Astrocyte of the spinal cord (primary cell): Measurements from ENCODE around the gene KLHL36.

Source experiments
- DNase-seq: peaks from one replicate; pipeline ENCODE4 v3.0.0; 2011; ENCODE audit warnings: low read depth, low spot score
- H3K4me3 ChIP-seq: 2 replicates; pipeline ENCODE4 v1.5.1; 2011; ENCODE audit warnings: low read depth, mild to moderate bottlenecking, low read length, moderate library complexity
- in situ Hi-C: cut with HindIII; loops from 2 replicates; pipeline ENCODE4 v1.10.0; 2017; ENCODE audit warnings: low sequenced_read_pairs
- TF ChIP-seq, protein P1 (sequence below): IDR thresholded peaks from 2 replicates; pipeline ENCODE4 v1.5.1; 2012; ENCODE audit warnings: low read depth, mild to moderate bottlenecking, low read length, inconsistent platforms

Gene KLHL36

GRCh38 chr16:84647828-84648594 is at the start of gene KLHL36:
Gene KLHL36, plus strand, starts transcription at chr16:84648511. Its CDS starts 2,357 bp downstream, at chr16:84650868.
- in situ Hi-C loops, result no loop called here
- no peak for DNase-seq
- peak within 1 kb of the TSS; percentile 61 for H3K4me3 ChIP-seq
- TF ChIP-seq, protein P1, sequence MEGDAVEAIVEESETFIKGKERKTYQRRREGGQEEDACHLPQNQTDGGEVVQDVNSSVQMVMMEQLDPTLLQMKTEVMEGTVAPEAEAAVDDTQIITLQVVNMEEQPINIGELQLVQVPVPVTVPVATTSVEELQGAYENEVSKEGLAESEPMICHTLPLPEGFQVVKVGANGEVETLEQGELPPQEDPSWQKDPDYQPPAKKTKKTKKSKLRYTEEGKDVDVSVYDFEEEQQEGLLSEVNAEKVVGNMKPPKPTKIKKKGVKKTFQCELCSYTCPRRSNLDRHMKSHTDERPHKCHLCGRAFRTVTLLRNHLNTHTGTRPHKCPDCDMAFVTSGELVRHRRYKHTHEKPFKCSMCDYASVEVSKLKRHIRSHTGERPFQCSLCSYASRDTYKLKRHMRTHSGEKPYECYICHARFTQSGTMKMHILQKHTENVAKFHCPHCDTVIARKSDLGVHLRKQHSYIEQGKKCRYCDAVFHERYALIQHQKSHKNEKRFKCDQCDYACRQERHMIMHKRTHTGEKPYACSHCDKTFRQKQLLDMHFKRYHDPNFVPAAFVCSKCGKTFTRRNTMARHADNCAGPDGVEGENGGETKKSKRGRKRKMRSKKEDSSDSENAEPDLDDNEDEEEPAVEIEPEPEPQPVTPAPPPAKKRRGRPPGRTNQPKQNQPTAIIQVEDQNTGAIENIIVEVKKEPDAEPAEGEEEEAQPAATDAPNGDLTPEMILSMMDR, result peak; percentile 3

- peak overlapping the region; percentile 1 for H3K4me3 ChIP-seq
- in situ Hi-C loops, result no loop called here
- DNase-seq, result peak; percentile 91
Observed at GRCh38 chr16:84599521-84600202, 48.6 kb upstream of the KLHL36 start.

DNA sequence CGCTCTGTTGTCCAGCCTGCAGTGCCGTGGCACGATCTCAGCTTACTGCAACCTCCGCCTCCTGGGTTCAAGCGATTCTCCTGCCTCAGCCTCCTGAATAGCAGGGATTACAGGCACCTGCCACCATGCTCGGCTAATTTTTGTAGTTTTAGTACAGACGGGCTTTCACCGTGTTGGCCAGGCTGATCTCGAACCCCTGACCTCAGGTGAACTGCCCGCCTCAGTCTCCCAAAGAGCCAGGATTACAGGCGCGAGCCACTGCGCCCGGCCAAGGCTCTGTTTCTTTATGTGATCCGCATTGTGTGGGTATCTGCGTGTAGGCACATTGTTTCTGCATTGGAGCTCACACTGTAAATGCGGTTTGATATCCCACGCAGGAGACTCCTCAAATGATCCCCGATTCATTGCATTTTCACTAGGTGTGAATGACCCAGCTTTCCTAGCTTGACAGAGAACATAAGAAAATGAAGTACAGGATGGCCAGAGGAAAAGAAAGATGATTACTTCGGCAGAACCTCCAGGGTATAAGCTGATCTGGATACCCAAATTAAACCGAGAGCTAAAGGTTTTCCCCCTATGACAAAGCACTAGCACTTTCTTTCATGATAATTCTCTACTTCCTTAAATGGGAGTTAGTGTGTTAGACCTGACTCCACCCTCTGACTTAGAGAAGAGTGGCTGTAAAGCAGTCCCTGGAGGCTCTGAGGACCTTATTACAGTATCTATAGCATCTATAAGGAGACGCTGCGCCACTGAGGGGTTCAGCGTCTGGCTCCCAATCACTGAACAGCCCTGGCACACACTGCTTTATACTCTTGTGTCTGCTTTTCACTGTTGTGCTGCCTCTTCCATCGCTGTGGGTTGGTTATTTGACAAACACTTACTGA is 47.7 kb upstream of the KLHL36 start:
- in situ Hi-C loops, result no loop called here
- DNase-seq, result peak; percentile 46

More at GRCh38 chr16:84599521-84600202, 48.6 kb upstream of the KLHL36 start:
- TF ChIP-seq, protein P1, result no peak

GRCh38 chr16:84603140-84603816 is 45.0 kb upstream of the KLHL36 start:
- peak; percentile 98 for DNase-seq
- in situ Hi-C loops, result no loop called here
- no peak overlapping the region for H3K4me3 ChIP-seq
- TF ChIP-seq, protein P1, result no peak

More for the DNA sequence above, 47.7 kb upstream of the KLHL36 start:
- no peak overlapping the region for H3K4me3 ChIP-seq
- TF ChIP-seq, protein P1, result no peak

GRCh38 chr16:84603940-84604339 is 44.4 kb upstream of the KLHL36 start:
- DNase-seq, result no peak
- TF ChIP-seq, protein P1, result no peak
- in situ Hi-C loops, result no loop called here
- H3K4me3 ChIP-seq, result no peak overlapping the region
